HTERT RPE-1 (cell line): ENCODE data around the gene C10orf67.

Source experiments
- in situ Hi-C: fragments of 300-500 bp; cut with MboI; formaldehyde crosslinking; loops from 4 replicates; pipeline ENCODE4 v1.14.3; 2020; ENCODE audit warnings: low sequenced_read_pairs

Gene C10orf67

DNA sequence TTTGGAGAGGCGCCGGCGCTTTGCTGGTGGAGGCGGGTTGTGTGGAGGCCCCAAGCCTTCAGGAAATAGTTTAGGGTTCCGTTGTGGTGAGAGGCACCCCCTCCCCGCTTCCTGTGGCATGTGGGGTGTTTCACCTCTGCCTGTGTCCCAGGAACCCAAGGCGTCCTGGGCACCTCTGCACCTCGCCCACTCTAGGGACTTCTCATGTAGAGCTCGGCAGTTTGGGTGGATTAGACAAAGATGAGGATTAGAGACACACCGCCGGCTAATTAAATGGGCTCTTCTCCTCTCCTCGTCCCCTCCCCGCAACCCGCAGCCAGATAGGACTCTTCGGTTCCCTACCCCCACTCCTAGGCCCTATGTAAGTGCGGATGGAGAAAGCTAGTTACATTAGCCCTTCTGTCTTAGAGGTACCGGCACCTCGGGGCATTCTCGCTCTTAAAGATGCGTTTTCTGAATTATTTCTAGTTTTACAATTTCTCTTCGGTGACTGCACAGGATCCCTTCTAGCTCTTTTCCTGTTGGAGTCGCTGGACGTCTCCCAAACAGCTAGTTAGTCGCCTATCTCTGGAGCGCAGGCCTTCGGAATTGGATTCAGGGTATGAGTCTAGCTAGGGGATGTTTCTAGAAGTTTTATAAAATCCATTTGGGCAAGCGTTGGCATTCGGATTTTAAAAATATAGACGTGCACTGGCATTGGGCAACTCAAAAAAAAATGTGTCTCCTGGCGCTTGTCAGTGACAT is 144.7 kb downstream of the C10orf67 start:
- in situ Hi-C loops: no loop called here

DNA sequence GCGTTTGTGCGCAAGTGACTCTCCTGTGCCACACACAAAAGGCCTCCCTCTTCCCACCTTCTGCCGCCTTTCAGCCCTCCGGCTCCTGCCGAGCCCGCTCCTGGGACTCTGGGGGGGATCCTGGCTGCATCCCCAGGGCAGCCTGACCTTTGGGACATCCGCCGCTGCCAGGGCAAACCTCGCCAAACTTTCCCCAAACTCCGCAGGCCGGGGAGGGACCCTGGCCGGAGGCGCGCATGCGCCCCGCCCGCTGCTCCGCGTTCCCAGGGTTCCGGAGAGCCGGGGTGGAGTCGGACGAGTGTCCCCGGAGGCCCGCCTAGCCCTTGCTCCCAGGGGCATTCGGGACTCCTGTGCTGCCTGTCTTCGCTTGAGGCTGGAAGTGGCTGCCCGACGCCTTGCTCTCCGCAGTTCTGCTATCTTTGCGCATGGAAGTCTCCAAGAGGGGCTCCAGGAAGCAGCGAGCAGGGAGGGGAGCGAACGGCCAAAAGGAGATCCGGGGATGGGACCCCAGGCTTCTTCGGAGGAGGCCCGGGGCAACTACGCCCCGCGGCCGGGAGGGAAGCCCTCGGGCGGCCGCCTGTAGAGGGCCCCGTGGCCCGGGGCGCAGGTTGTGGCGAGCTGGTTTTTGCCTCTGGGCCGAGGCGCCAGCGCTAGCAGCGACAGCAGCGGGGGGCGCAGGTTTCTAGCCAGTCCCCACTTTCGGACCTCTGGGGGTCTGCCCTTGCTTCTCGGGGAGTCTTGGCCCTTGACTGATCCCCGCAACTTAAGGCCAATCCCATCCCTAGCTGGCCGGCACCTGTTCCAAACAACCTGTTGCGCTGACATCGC is 145.4 kb downstream of the C10orf67 start:
- in situ Hi-C loops: no loop called here

DNA sequence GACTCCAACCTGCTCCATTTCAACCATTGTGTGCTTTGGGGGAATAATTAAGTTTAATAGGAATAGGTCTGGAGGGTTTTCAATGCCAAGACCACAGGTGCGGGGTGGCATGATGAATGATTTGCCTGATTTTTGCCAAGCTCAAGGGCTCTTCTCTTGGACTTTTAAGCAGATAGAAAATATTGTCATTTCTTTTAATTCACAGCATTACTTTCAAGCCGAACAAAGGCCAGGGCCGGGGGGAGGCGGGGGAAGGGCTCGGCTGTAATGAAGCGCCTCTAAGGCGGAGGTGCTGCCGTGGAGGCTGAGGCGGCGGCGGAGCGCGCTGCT is 146.0 kb downstream of the C10orf67 start:
- in situ Hi-C loops: no loop called here

DNA sequence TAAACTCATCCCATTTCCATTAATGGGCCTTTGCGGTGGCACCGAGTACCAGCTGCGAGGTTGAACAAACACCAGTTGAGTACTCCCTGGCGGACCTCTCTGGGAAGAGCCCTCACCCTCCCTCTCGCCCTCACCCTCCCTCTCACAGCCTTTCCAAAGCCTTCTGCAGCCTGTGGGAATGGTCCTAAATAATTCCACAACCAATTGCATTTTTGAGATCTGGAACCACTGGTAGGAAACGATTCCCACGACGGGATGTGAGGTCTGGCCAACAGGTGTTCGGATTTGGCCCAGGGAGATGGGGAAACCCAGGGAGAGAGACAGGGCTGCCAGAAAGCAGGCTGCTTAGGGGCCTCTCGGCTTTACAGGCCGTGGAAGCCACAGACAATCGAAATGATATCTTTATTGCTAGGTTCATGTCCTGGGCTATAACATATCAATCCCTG is 147.2 kb downstream of the C10orf67 start:
- in situ Hi-C loops: no loop called here

DNA sequence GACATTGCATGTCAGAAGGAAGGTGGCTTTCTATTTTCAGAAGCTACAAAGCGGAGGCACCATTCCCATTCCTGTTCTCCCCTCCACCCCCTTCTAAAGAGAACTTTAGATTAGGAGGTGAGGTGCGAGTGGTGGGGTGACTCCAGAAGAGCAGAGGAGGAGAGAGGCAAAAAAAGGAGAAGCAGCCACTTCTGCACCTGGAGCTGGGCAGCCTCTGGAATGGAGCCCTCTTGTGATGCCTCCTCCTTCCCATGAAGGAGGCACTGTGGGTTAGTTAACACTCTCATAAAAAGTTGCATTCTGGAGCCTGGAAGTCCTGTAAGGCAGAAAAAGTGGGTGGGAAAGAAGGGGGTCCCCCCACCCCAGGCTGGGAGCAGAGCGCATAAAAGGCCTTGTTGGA is 147.7 kb downstream of the C10orf67 start:
- in situ Hi-C loops: no loop called here

DNA sequence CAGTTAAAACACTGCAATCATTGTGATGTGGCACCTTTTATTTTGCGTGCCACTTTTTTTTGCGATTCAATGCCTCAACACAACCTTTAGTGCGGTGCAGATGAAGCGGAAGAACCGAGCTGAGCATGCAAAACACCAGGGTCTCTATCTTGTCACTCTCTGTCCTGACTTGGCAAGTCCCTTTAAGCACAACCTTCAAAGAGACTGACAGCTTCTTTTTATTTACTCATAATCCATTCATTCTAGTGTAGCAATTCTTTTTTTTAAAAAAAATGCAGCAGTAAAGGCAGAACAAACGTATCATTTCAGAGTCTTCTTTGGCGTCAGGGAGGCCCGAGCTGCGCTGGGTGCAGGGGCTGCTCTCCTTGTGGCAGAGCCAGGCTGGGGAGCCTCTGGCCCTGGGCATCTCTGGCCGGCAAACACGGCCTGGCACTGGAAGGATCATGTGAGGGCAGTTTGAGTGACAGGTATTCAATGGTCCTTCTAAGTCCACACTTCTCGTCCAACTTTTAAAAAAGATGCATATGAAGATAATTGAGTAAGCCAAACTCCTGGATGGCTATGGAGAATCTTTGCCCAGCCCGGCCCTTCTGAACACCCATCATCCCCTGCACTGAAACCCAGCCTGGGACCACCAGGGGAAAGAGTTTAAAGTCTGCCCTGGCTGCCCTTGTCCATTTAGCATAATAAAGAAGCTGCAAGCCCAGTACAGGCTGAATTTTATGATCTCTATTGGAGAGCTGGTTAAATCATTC is 148.6 kb downstream of the C10orf67 start:
- in situ Hi-C loops: no loop called here

DNA sequence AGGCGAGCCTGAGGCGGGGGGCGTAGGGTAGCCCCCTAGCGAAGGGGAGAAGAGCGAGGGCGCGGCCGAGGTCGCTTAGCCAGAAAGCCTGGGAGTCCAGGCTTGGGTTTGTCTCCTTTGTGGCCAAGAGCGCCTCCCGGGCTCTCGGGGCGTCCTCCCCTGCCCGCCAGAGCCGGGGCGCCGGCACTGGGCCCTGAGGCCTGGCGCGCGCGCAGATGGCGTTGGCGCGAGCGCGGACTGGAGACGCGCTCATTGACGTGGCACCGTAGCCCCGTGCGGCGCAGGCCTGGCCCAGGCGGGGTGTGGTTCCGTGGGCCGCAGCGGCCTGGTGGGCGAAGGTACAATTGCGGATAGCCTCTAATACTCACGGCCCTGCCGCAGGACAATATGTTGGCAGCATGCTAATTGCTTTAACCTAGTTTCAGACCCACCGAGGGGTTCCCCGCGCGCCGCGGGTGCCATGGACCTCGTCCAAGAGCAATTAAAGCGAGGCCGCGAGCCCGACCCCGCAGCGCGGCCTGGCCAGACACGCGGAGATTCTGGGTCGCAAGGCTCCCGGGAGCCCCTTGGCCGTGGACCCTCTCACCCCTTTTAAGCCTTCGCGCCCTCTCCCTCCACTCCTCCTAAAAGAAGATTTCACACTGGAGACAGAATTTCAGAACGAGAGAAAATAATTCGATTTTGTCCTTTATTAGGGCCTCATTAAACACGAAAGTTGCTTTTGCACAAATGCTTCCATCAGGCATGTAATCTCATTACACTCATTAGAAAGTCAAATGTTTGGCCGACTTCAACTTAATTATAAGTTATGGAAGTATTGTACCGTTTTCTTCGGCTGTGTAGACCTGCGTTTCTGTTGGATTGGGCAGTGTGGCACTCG is 149.4 kb downstream of the C10orf67 start:
- in situ Hi-C loops: no loop called here

DNA sequence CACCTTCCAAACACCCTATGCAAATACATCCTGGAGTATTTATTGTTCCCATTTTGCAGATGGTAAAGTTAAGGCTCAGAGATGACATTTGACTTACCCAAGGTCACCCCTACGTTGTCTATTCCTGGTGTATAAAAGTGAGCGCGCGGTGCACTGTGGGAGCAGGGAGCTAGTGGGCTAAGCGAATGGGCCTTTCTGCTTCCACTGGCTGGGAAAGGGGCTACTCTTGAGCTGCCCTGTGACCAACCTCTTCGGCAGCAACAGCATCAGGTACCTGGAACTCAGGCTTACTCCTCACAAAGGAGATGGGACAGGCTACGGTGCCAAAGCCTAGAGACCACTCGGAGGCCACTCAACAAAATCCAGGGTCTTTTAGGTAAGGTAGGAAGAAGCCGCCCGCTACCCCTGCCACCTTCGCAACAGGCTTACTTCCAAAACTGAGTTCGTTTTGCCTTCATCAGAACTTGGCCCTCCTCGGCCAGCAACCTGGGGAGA is 150.1 kb downstream of the C10orf67 start:
- in situ Hi-C loops: no loop called here

DNA sequence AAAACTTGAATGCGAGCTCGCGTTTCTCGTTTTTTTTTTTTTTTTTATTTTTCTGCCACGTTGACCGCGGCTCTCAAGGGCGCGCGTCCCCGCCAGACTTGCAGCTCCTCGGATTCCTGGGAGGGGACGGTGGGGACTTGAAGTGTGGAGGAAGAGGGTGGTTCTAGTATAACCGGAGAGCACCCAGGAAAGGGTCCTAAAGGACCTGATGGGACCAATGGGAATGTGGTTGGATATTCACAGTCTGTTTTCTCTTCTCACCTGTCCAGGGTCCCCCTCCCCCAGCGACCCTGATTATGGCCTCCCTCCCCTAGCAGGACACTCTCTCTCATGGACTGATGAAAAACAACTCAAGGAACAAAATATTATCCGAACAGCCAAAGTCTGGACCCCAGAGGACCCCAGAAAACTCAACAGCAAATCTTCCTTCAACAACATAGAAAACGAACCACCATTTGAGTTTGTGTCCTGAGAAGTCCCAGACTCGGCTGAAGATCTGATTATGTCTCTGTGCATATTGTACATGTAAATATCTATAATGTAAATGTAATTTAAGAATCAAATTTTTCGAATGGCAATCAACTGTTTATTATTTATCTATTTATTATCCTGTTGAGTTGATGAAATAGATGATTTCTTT is 151.0 kb downstream of the C10orf67 start:
- in situ Hi-C loops: no loop called here

DNA sequence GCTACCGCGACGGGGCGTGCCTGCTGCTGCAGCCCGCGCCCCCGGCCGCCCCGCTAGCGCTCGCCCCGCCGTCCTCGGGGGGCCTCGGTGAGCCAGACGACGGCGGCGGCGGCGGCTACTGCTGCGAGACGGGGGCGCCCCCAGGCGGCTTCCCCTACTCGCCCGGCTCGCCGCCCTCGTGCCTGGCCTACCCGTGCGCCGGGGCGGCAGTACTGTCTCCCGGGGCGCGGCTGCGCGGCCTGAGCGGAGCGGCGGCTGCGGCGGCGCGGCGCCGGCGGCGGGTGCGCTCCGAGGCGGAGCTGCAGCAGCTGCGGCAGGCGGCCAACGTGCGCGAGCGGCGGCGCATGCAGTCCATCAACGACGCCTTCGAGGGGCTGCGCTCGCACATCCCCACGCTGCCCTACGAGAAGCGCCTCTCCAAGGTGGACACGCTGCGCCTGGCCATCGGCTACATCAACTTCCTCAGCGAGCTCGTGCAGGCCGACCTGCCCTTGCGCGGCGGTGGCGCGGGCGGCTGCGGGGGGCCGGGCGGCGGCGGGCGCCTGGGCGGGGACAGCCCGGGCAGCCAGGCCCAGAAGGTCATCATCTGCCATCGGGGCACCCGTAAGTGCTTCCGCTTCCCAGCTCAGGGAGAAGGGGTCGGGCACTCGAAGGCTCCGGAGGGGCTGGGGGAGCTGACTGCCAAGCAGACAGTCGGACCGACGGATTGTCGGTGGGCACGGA is 151.7 kb downstream of the C10orf67 start:
- in situ Hi-C loops: no loop called here

DNA sequence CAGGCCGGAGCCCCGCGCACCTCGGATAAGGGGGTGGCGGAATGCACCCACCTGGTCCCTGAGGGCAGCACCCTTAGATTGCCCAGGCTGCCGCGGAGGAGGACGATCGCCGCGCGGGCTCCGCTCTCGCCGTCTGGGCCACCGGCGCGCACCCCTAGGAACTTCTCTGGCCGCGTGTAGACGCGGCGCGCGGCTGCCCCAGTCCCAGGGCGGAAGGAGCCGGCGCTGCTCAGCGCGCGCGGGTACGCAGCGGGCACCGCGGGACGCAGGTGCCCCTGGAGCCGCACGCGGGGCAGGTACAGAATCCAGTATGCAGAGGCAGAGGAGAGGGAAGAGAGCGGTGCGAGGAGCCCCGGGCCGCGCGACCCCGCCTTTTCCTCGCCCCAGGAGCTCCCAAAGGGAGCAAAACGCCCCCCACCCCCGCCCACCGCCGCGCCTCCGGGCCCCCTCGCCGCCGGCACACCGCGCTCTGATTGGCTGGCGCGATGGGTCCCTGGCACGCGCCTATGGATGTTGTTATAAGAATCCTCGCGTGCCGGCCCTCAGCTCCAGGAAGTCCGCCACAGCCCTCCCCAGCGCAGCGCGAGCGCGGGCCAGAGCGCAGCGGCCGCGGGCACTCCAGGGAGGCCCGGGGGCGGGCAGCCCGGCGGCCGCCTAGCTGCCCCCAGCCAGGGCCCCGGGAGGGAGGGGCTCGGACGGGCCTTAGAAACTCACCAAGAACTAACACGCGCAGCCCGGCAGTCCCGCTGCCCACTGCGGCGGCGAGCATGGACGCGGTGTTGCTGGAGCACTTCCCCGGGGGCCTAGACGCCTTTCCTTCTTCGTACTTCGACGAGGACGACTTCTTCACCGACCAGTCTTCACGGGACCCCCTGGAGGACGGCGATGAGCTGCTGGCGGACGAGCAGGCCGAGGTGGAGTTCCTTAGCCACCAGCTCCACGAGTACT is 152.6 kb downstream of the C10orf67 start, which contains the start of gene PTF1A:
PTF1A (plus strand) TSS at position 549 of the 948 bp plus-strand sequence; CDS start at position 768, 219 bp downstream.
- in situ Hi-C loops: no loop called here

DNA sequence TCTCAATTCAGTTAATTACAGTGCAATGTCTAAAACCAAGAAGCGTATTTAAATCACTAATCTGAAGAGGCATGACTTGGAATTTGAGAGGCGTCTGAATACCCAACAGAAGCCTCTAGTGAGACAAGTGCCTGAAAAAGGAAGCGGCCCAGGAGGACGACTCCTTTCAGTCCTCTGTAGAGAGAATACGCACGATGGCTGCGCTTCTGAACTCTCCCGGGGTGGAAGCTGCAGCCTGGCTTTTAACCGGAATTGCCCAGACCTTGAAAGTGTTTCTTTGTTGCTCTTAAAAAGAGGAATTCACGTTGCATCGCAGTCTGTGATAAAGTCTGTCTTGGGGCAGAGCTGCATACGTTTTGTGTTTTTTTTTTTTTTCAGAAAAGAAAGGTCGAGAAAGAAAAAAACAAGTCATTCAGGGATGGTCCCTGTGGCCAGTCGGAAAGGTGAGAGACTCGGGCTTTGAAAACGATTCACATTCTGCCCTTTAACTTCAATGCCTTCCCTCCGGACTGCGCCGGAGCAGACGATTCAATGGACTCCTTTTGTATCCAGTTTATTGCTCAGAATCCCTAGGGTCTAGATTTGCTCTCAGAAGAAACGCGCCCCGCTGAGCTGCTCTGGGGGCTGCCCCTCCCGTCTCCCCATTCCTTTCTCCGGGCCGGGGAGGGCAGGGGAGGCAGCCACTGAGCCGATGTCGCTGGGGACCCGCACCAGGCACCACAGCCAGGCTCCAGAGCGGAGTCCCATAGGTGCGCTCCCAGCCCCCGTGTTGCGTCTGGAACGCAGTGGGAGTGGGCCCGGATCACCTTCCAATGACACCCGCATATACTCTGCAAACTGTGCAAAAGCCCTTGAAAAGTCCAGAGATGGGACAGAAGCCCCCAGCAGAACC is 153.5 kb downstream of the C10orf67 start:
- in situ Hi-C loops: no loop called here

DNA sequence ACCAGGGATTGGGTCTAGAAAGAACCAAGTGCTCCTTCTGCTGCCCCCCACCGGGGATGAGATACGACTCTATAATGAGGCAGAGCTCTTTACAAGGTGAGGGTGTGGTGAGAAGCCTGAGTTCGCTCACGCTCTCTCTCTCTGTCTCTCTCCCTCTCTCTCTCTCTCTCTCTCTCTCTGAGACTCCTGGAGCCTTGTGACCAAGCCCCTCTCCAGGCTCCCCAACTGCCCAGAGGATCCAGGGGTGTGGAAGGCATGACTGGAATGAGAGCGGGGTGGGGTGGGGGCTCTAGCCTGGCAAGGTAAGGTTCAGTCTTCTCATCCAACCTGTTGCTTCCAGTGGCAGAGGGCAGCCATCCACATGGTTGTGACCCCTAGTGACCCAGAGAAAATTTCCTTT is 155.6 kb downstream of the C10orf67 start:
- in situ Hi-C loops: no loop called here

DNA sequence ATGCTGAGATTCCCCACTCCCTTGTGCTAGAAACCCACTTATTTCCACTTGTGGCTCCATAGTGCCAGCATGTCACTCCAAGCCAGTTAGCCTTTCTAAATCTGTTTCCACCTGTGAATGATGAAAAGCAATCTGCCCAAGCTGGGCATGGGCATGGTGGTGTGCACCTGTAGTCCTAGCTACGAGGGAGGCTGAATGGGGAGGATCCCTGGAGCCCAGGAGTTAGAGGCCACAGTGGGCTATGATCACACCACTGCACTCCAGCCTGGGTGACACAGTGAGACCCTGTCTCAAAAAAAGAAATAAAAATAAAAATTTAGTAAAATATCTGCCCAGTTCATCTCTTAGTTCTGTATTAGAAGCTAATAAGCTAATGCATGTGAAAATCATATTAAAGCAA is 157.4 kb downstream of the C10orf67 start:
- in situ Hi-C loops: no loop called here

DNA sequence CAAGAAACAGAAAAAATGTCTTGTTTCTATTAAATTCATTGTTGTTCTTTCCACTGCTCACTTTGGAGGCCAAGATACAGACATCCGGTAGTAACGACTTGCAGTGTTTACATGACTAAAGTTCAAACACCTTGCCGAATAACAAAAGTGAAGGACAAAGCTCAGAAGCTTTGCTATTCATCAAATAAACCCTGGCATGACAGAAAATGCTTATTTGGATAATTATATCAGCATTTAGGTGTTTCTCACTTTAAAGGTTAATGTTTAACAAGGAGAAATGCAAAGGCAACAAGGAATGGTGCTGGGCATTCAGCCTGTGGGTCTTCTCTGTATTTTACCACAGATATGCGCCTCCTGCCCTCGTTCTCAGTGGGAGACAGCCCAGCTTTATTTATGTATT is 157.9 kb downstream of the C10orf67 start:
- in situ Hi-C loops: no loop called here

DNA sequence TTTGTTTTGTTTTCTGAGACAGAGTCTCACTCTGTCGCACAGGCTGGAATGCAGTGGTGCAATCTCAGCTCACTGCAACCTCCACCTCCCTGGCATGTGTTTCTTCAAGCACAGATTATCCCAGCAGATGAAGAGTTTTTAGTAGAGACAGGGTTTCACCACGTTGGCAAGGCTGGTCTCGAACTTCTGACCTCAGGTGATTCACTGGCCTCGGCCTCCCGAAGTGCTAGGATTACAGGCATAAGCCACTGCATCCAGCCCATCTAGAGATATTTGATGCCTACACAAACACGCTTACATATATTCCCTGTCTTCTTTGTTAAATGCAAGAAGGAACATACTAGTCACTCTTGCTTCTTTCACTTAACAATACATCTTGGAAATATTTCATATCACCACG is 158.4 kb downstream of the C10orf67 start:
- in situ Hi-C loops: no loop called here

DNA sequence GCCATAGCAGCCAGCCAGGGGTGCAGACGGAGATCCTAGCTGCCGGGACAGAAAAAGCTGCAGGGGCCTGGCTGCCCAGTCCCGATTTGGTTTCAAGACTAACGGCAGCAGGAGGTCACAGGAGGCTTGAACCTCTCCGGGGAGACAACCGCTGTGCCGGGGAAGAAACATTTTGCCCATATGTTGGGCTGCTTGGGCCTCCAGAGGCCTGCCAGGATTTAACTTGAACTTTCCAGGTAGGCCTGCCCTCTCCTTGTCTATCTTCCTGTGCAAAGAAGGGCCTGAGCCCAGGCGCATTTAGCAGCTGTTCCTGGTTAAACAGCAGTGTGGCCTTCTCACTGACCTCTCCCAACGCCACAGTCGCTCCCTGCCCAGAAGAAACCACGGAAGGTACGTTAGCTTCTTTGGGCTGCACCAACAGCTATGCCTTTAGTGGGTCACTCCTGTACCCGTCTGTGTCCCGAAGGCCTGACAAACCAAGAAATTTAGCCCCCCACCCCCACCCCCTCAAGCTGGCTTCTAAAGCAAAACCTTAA is 169.6 kb downstream of the C10orf67 start:
- in situ Hi-C loops: no loop called here
